DMS53 (cell line): ENCODE measurements around the gene FBXL22.
"Not testable (repeated sequence)": the region's sequence is repeated elsewhere in the genome, so short reads cannot be mapped to it uniquely, and the experiment has no call there.

Experiments
- DNase-seq: peaks from one replicate; lab custom pipeline; 2025; lab: John Stamatoyannopoulos, UW

The FBXL22 gene

GRCh38 chr15:63612300-63612699 is 15.1 kb downstream of the FBXL22 start:
- DNase-seq, result no peak

DNA sequence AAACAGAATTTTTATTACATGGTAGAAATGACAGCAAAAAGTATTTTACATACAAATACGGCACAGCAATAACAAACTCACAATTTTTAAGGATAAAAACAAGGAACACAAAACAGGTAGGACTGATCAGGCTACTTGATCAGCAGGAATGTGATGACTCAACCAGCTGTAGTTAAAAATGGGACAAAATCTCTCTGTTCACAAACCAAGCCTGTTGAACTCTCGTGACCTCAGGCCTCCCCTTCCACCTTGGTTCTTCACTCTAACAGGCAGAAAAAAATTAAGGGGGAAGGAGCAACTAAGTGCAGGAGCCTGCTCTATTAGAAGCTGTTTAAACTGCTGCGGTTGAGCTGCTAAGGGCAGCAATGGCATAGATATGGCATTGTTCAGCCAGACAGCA is 18.7 kb downstream of the FBXL22 start:
- DNase-seq, result peak; percentile 19

GRCh38 chr15:63617147-63617546 is 20.0 kb downstream of the FBXL22 start:
- DNase-seq, result not testable (repeated sequence)

DNA sequence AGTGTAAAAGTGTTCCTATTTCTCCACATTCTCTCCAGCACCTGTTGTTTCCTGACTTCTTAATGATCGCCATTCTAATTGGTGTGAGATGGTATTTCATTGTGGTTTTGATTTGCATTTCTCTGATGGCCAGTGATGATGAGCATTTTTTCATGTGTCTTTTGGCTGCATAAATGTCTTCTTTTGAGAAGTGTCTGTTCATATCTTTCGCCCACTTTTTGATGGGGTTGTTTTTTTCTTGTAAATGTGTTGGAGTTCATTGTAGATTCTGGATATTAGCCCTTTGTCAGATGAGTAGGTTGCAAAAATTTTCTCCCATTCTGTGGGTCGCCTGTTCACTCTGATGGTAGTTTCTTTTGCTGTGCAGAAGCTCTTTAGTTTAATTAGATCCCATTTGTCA is 20.4 kb downstream of the FBXL22 start:
- not testable (repeated sequence) for DNase-seq

DNA sequence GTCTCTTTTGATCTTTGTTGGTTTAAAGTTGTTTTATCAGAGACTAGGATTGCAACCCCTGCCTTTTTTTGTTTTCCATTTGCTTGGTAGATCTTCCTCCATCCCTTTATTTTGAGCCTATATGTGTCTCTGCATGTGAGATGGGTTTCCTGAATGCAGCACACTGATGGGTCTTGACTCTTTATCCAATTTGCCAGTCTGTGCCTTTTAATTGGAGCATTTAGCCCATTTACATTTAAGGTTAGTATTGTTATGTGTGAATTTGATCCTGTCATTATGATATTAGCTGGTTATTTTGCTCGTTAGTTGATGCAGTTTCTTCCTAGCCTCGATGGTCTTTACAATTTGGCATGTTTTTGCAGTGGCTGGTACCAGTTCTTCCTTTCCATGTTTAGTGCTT is 23.6 kb downstream of the FBXL22 start:
- not testable (repeated sequence) for DNase-seq

DNA sequence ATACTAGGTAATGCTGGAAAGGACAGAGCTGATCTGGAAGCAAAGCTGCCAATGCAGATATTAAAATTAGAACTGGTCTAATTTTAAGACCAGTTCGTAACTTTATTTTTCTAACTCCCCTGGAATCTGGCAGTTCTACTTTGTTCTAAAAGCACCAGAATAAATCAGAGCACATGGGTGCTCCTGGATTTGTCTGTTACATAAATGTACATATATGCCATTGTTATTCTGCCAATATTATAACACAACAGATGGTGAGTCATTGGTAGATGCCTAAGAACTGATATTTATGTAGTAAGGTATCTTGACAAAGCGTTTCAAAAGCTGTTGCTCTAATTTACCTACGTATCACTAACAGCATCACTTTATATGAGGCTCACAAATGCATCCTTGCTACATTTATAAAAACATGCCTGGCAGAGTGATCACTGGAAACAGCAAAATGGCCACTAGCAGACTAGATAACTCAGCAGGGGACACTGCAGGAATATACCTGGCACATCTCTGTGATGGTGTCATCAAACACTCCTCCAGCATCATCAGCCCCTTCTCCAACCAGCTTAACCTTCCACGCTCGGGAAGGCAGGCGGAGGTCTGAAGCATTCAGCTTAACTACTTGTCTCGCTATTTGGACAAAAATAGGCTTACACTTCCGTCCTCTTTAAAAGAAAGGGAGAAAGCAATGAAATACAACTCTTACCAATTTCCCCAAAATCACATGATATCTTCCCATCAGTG is 26.2 kb downstream of the FBXL22 start:
- no peak for DNase-seq

GRCh38 chr15:63626955-63627354 is 29.8 kb downstream of the FBXL22 start:
- no peak for DNase-seq

DNA sequence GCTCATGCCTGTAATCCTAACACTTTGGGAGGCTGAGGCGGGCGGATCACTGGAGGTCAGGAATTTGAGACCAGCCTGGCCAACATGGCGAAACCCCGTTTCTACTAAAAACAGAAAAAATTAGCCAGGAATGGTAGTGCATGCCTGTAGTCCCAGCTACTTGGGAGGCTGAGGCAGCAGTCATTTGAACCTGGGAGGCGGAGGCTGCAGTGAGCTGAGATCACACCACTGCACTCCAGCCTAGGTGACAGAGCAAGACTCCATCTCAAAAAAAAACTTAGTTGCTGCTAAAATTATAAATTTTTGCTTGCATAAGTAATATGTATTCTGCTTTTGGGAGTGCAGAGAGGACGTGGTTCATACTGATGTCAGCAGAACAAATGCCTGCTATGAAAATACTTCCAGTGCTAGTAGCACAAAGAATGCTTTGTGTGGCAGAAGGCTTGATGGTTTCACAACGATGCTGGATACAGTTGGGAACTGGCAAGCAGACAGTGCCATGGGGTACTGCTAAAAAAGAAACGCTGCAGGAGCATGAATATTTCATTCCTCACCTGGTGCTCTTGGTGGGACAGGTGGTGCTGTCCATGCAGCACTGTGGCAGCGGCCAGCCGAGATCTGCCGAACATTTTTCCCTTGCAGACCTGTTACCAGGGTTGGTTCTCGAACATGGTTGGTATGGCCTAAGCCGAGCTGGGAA is 31.1 kb downstream of the FBXL22 start:
- DNase-seq, result no peak

- no peak for DNase-seq
Measured at GRCh38 chr15:63630036-63630751, 33.0 kb downstream of the FBXL22 start.

- DNase-seq, result no peak
Measured at GRCh38 chr15:63633312-63633711, 36.1 kb downstream of the FBXL22 start.

GRCh38 chr15:63634154-63634553 is 37.0 kb downstream of the FBXL22 start:
- DNase-seq, result no peak

DNA sequence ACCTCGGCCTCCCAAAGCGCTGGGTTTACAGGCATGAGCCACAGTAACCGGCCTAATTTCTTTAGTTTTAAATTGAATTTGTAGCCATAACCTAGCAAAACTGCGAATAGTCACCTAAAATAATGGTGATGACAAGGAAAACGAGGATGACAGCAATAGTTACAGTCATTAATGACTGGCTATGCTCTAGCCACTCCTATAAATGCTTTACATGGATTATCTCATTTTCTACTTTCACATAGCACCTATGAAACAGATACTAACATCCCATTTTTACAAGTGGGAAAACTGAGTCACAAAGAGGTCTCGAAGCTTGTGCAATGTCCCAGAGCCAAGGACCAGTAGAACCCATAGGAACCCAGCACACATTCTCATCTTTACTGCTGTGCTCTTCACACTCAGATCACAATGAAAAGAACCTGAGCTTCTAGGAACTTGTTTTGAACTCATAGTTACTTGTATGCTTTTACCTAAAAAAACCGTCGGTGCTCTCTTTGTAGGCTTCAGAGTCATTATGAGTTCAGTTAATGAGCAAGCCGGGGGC is 39.4 kb downstream of the FBXL22 start:
- no peak for DNase-seq

DNA sequence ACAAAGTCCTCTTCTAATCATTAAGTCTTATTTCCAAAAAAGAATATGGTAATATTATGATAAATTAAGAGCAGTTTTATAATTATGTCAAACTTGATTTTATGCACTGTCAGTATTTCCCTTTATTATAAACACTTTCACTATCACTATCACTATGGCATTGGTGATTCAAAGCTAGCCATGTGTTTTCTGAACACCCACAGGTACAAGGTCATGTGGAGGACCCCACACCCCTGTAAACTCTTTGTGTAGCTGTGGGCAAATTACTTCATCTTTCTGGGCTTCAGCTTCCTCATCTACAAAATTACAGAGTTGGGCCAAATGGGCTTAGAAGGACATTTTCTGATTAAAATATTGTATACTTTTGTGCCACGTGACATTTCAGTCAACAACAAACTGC is 41.7 kb downstream of the FBXL22 start:
- no peak for DNase-seq

GRCh38 chr15:63640146-63640545 is 43.0 kb downstream of the FBXL22 start:
- DNase-seq, result no peak
